Breast epithelium (tissue), 3 donors: ENCODE results near the gene PLK5.

ENCODE experiments used
- CTCF ChIP-seq, 3 donors: fragments of 450-650 bp; IDR thresholded peaks; one replicate each; pipeline ENCODE4 v1.5.1; 2016 to 2017; ENCODE audit warnings: antibody characterized with exemption in 3 of 3, mild to moderate bottlenecking in 3 of 3, moderate library complexity in 3 of 3
- POLR2A ChIP-seq: fragments of 450-650 bp; IDR thresholded peaks from one replicate; pipeline ENCODE4 v1.6.1; 2016; ENCODE audit warnings: antibody characterized with exemption, mild to moderate bottlenecking, moderate library complexity
- POLR2AphosphoS5 ChIP-seq, 3 donors: sonication (generic); formaldehyde crosslinking; IDR thresholded peaks; one replicate each; pipeline ENCODE4 v1.6.1; 2017; ENCODE audit warnings: antibody characterized with exemption in 3 of 3

DNA sequence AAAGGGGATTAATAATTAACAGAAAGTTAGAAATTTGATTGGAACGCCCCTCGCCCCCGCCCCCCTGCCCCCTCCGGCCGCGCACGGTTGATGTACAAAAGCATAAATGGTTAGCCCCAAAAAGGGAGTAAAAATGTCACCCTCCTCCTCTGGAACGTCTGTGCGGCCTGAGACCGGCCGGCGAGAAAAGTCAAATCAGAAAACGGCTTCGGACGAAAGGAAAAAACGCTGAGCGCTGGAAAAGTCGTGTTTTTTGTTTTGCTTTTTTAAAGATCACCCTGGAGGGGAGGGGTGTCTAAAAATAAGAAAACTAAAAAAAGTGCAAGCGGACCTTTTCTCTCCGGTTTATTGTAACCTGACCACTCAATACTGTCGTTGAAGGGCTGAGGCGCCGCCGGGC is 31.1 kb downstream of the PLK5 start:
- TF ChIP-seq CTCF (IDR thresholded peaks at IDR 0.05) (no peak), POLR2AphosphoS5 (IDR thresholded peaks at IDR 0.05) (no peak), POLR2A (no peak)
